ENCODE data around the gene TMEM150A. TPM values are rescaled to one million over a fixed set of nuclear protein-coding genes. Genes with fewer than 3 reads are reported as not detected.
A peak's percentile ranks its signal among the peaks of the same experiment; 100 is the strongest.

Gene TMEM150A
- total and polyA plus RNA-seq, 2 of the 13 experiments (the other 11 are each of a cell fraction or from before 2014, with no cell fraction given): 30.1 to 70.4 TPM

- TF ChIP-seq ZBTB33 (CRISPR knock-in tag; IDR thresholded peaks at IDR 0.05) (no peak; the same call in 1 of the 2 replicates), HOXA7 (CRISPR knock-in tag; IDR thresholded peaks at IDR 0.05) (no peak), ZBTB10 (CRISPR knock-in tag; IDR thresholded peaks at IDR 0.05; ENCODE audit: borderline replicate concordance) (peak; percentile 56; the same call in 1 of the 2 replicates), ZNF841 (CRISPR knock-in tag; IDR thresholded peaks at IDR 0.05; ENCODE audit: borderline replicate concordance) (no peak), ZFAT (CRISPR knock-in tag; conservative IDR thresholded peaks at IDR 0.05) (no peak), NFE2 (CRISPR knock-in tag; IDR thresholded peaks at IDR 0.05) (no peak), ZNF326 (CRISPR knock-in tag; IDR thresholded peaks at IDR 0.05; ENCODE audit: borderline replicate concordance) (no peak), MTA1 (CRISPR knock-in tag; IDR thresholded peaks at IDR 0.05; ENCODE audit: borderline replicate concordance) (no peak), ZNF136 (CRISPR knock-in tag; IDR thresholded peaks at IDR 0.05; ENCODE audit: low read depth) (no peak), ZNF34 (CRISPR knock-in tag; IDR thresholded peaks at IDR 0.05; ENCODE audit: borderline replicate concordance) (no peak), SKIL (CRISPR knock-in tag; IDR thresholded peaks at IDR 0.05; ENCODE audit: borderline replicate concordance) (peak; percentile 40; the same call in 1 of the 2 replicates), ZMYM3 (CRISPR knock-in tag; IDR thresholded peaks at IDR 0.05) (peak; percentile 23; the same call in 1 of the 2 replicates), ESRRA (CRISPR knock-in tag; IDR thresholded peaks at IDR 0.05; ENCODE audit: low read depth) (0 out of 2 replicates have a peak, but pooled peaks have one; percentile 33), FOXJ3 (CRISPR knock-in tag; IDR thresholded peaks at IDR 0.05; ENCODE audit: borderline replicate concordance) (no peak), HNRNPH1 (optimal IDR thresholded peaks at IDR 0.05; ENCODE audit: low read depth, low read length) (no peak), GTF2F1 (IDR thresholded peaks at IDR 0.05; ENCODE audit: low read length) (no peak), HNRNPUL1 (IDR thresholded peaks at IDR 0.05; ENCODE audit: low read depth, low read length) (no peak), ZBTB42 (CRISPR knock-in tag; IDR thresholded peaks at IDR 0.05) (no peak), KDM5A (IDR thresholded peaks at IDR 0.05; ENCODE audit: borderline replicate concordance, low read length) (no peak), ZNF382 (CRISPR knock-in tag; IDR thresholded peaks at IDR 0.05; ENCODE audit: borderline replicate concordance) (no peak)
- TF ChIP-seq, protein P1, sequence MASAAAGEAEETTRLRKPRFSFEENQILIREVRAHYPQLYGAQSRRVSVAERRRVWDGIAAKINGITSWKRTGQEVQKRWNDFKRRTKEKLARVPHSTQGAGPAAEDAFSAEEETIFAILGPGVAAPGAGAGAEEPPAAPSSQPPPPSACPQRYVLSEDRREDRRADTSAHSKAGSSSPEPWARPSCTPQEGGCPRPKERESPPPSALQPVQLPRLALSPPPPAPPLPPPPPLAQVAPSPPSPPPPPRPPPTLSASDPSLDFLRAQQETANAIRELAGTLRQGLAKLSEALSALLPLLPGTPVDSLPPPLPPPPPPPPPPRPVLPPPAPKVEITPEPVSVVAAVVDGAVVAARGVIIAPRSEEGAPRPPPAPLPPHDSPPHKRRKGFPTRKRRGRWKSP (CRISPR knock-in tag; IDR thresholded peaks at IDR 0.05): no peak
These were observed 9.5 kb downstream of the TMEM150A start (continued) for GRCh38 chr2:85593023-85593422.
